Natural killer cell (primary cell): ENCODE data around the gene CLIP2. TPM values are rescaled to one million over a fixed set of nuclear protein-coding genes. Genes with fewer than 3 reads are reported as not detected.
A peak's percentile ranks its signal among the peaks of the same experiment; 100 is the strongest.

ENCODE experiments used
- ATAC-seq, 3 donors: fragments of 150-1000 bp in 2 of 3; fragments of 200-7000 bp in 1 of 3; cut with Tn5 transposase; 1 replicate in 1 of 3; 2 replicates in 2 of 3; pipeline ENCODE4 v1.10.0; 2021; ENCODE audit warnings: mild to moderate bottlenecking in 2 of 3, moderate library complexity in 2 of 3
- DNase-seq, 2 donors: peaks; one replicate each; pipeline versions ENCODE4 v3.0.0 to v3.0.0-alpha.2; 2013 to 2021; ENCODE audit warnings: mixed read lengths in 1 of 2
- H3K27ac ChIP-seq: one replicate; pipeline ENCODE4 v1.5.1; 2013; ENCODE audit warnings: mild to moderate bottlenecking, low read length
- H3K27me3 ChIP-seq: one replicate; pipeline ENCODE4 v1.6.1; 2013; ENCODE audit warnings: low read length; ENCODE audit not compliant: control insufficient read depth, insufficient read depth
- H3K36me3 ChIP-seq: one replicate; pipeline ENCODE4 v1.6.1; 2013; ENCODE audit warnings: low read length; ENCODE audit not compliant: control insufficient read depth, insufficient read depth
- H3K4me1 ChIP-seq: one replicate; pipeline ENCODE4 v1.6.1; 2013; ENCODE audit warnings: low read length; ENCODE audit not compliant: control insufficient read depth, insufficient read depth
- H3K4me3 ChIP-seq: one replicate; pipeline ENCODE4 v1.5.1; 2013; ENCODE audit warnings: low read length
- H3K9me3 ChIP-seq: one replicate; pipeline ENCODE4 v1.6.1; 2013; ENCODE audit warnings: low read length; ENCODE audit not compliant: control insufficient read depth, insufficient read depth
- H3K27ac Mint-ChIP-seq, 2 donors: one replicate each; pipeline ENCODE4 v1.8.0; 2022; ENCODE audit warnings: mild to moderate bottlenecking in 2 of 2, mixed read lengths in 2 of 2, moderate library complexity in 1 of 2
- H3K27me3 Mint-ChIP-seq, 2 donors: one replicate each; pipeline ENCODE4 v1.8.0; 2022; ENCODE audit warnings: low read depth in 2 of 2, mixed read lengths in 2 of 2
- H3K36me3 Mint-ChIP-seq: one replicate; pipeline ENCODE4 v1.8.0; 2022; ENCODE audit warnings: mixed read lengths
- H3K4me1 Mint-ChIP-seq, 2 donors: one replicate each; pipeline ENCODE4 v1.8.0; 2022; ENCODE audit warnings: mixed read lengths in 2 of 2
- H3K4me3 Mint-ChIP-seq: one replicate; pipeline ENCODE4 v1.8.0; 2022; ENCODE audit warnings: mild to moderate bottlenecking, moderate library complexity, mixed read lengths
- H3K9me3 Mint-ChIP-seq, 2 donors: one replicate each; pipeline ENCODE4 v1.8.0; 2022; ENCODE audit warnings: mixed read lengths in 2 of 2
- CTCF ChIP-seq: fragments of 200-600 bp; IDR thresholded peaks from one replicate; pipeline ENCODE4 v1.8.0; 2022; ENCODE audit warnings: antibody characterized with exemption
- WGBS: methylation state at CpG from one replicate; pipeline ENCODE4 v1.1.7; 2013; ENCODE audit warnings: missing lambda C conversion rate; ENCODE audit not compliant: insufficient coverage; 5-methylcytosine and 5-hydroxymethylcytosine counted together
- intact Hi-C: fragments of 100-400 bp; cut with micrococcal nuclease; formaldehyde crosslinking; loops from one replicate; pipeline ENCODE4 v1.14.2; 2022
- total RNA-seq, 4 donors: library from RNA; stranded (reverse); fragments of 120-200 nt in 1 of 4; gene quantifications; one replicate each; pipeline versions ENCODE4 v1.2.3 to v1.2.4, GENCODE V29; 2013 to 2022

The CLIP2 gene
- total RNA-seq, 3 donors from 2014 or later (not counting 1 experiment from before 2014, with no cell fraction given): 8.5 to 14.7 (median 10.5) TPM

DNA sequence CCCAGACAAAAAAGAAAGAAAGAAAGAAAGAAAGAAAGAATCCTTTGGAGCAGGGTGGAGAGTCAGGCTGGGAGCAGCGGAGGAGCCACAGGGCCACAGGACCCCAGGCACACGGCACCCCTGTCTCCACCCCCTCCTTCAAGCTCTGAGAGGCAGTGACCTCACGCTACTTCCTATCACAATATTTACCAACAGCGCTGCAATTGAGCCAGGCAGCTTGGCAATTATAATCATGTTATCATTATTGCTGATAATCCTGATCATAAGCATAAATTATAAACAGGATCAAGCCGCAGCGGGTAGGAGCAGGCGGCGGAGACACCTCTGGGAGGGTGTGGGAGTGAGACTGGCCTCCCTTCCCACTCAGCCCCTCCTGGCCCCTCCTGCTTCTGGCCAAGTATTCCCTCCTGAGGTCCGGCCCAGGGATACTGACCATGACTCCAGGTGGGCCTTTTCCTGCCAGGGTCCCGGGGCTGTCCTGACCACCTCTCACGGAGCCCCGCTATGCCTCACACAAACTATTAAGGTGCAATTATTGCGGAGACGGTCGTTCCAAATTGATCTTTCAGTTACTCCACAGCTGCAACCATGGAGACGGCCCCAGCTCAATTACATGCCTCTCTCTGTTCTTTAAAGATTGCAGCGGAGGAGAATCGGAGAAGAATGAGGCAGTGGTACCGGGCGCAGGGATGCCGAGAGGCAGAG is 154.5 kb downstream of the CLIP2 start:
- 86% methylated on average over 17 of the region's 21 CpGs for WGBS
- H3K36me3 Mint-ChIP-seq: no peaks in the 10 kb centered on the region
- no peak for ATAC-seq

DNA sequence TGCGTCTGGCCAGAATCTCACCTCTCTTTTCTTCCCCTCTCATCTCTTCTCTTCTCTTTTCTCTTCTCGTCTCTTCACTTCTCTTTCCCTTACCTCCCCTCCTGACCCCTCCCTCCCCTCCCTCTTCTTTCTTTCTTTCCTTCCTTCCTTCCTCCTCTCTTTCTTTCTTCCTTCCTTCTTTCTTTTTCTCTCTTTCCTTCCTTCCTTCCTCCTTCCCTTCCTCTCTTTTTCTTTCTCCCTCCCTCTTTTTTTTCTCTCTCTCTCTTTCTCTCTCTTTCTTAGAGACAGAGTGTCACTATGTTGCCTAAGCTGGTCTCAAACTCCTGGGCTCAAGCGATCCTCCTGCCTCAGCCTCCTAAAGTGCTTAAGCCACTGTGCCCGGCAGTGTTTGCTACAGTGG is 159.9 kb downstream of the CLIP2 start:
- H3K9me3 Mint-ChIP-seq: no peaks in the 10 kb centered on the region
- no peak overlapping the region for H3K4me3 Mint-ChIP-seq
- no peak overlapping the region for H3K27ac Mint-ChIP-seq
- peaks cover 7 to 8% of the 10 kb centered on the region in 2 donors for H3K4me1 Mint-ChIP-seq
- no peaks in the 10 kb centered on the region for H3K36me3 Mint-ChIP-seq
- peaks cover 12% of the 10 kb centered on the region for H3K4me1 ChIP-seq
- peaks cover 3% of the 10 kb centered on the region for H3K27me3 ChIP-seq
- ATAC-seq (no peak), DNase-seq (no peak)
- no peaks in the 10 kb centered on the region for H3K36me3 ChIP-seq
- H3K4me3 ChIP-seq: no peak overlapping the region
- no peak for TF ChIP-seq CTCF
- WGBS: 79% methylated on average over 4 of the region's 4 CpGs
- no peak overlapping the region for H3K27ac ChIP-seq
- H3K27me3 Mint-ChIP-seq: peaks cover 8 to 12% of the 10 kb centered on the region in 2 donors
- intact Hi-C loops: no loop called here
- no peaks in the 10 kb centered on the region for H3K9me3 ChIP-seq

More for the DNA sequence above, 154.5 kb downstream of the CLIP2 start:
- Mint-ChIP-seq H3K27ac (no peak overlapping the region), H3K4me3 (no peak overlapping the region), H3K4me1 (no peaks in the 10 kb centered on the region), H3K27me3 (peaks cover 0 to 5% of the 10 kb centered on the region in 2 donors), H3K9me3 (no peaks in the 10 kb centered on the region)
- no peak overlapping the region for H3K27ac ChIP-seq
- no peak overlapping the region for H3K4me3 ChIP-seq
- DNase-seq: no peak
- H3K4me1 ChIP-seq: no peaks in the 10 kb centered on the region
- no peaks in the 10 kb centered on the region for H3K27me3 ChIP-seq
- intact Hi-C loops: no loop called here
- H3K9me3 ChIP-seq: peaks cover 3% of the 10 kb centered on the region
- TF ChIP-seq CTCF: no peak
- no peaks in the 10 kb centered on the region for H3K36me3 ChIP-seq

DNA sequence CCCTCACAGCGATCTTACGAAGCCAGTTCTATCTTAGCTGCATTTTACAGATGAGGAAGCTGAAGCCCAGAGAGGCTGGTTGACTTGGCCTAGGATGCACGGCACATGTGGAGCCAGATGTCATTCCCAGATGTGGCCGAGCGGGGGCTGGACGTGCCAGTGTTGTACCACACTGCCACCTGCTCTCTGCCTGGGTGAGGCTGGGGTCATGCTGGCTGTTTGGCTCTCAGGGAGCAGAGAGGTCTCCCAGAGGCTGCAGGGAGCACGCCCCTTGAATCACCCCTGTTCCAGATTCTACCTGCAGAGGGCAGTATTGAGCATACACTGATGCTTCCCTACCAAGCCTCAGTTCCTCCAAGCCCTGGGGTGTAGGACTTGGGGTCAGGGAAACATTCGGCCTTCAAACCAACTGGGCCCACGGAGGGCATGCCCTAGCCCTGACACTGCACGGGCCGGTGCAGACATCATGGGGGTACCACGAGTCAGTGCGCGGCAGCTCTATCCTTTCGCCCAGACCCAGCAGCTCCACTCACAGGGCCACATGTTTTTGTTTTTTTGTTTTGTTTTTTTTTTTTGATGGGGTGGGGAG is 160.7 kb downstream of the CLIP2 start:
- DNase-seq: peak; percentile 43 to 84
- Mint-ChIP-seq H3K36me3 (no peaks in the 10 kb centered on the region), H3K27ac (no peak overlapping the region), H3K4me1 (peaks cover 7 to 8% of the 10 kb centered on the region in 2 donors), H3K27me3 (peaks cover 8 to 14% of the 10 kb centered on the region in 2 donors), H3K9me3 (no peaks in the 10 kb centered on the region), H3K4me3 (no peak overlapping the region)
- intact Hi-C loops: no loop called here
- Histone ChIP-seq H3K4me1 (peaks cover 16% of the 10 kb centered on the region), H3K27me3 (peaks cover 7% of the 10 kb centered on the region), H3K36me3 (no peaks in the 10 kb centered on the region), H3K4me3 (no peak overlapping the region), H3K9me3 (no peaks in the 10 kb centered on the region), H3K27ac (no peak overlapping the region)
- 60% methylated on average over 15 of the region's 15 CpGs for WGBS
- peak; percentile 72 to 74 (median 73) for ATAC-seq
- peak; percentile 82 for TF ChIP-seq CTCF
